B cell (primary cell): ENCODE data around the gene CERK.

Source experiments
- EZH2 ChIP-seq: IDR thresholded peaks from 2 replicates; pipeline ENCODE4 v1.6.1; 2012; ENCODE audit warnings: borderline replicate concordance, low read depth, mild to moderate bottlenecking, moderate library complexity, low read length; ENCODE audit not compliant: insufficient read depth, poor library complexity, severe bottlenecking
- TF ChIP-seq, protein P1 (sequence below): fragments of 200-600 bp; IDR thresholded peaks from one replicate; pipeline ENCODE4 v1.8.0; 2022; ENCODE audit warnings: antibody characterized with exemption, mild to moderate bottlenecking

DNA sequence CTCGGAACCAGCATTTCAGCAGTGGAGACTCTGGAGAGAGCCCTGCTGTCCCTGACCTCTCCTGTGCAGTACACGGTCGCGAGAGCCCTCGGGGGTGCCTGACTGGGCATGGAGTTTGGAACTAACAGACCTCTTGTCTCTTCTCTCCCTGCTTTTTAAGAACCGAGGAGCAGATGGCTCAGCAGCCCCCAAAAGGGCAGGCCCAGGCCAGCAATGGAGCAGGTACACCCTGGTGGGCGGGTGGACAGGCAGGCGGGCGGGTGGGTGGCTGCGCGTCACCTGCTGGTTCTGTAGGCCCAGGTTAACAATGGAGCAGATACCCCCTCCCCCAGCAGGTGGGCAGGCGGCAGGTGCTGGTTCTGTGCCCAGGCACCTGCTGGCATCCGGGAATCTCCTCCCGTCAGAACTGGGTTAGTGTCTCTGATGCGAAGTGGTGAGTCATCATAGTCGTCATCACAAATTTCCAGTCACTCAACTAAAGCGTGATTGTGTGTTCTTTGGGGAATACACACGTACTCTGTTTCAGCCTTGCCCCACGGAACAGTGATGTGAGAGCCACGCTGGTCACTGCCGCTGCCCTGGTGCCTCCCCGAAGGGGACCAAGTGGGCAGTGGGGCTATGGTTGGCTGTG, 76.7 kb downstream of the CERK start:
- TF ChIP-seq, protein P1, sequence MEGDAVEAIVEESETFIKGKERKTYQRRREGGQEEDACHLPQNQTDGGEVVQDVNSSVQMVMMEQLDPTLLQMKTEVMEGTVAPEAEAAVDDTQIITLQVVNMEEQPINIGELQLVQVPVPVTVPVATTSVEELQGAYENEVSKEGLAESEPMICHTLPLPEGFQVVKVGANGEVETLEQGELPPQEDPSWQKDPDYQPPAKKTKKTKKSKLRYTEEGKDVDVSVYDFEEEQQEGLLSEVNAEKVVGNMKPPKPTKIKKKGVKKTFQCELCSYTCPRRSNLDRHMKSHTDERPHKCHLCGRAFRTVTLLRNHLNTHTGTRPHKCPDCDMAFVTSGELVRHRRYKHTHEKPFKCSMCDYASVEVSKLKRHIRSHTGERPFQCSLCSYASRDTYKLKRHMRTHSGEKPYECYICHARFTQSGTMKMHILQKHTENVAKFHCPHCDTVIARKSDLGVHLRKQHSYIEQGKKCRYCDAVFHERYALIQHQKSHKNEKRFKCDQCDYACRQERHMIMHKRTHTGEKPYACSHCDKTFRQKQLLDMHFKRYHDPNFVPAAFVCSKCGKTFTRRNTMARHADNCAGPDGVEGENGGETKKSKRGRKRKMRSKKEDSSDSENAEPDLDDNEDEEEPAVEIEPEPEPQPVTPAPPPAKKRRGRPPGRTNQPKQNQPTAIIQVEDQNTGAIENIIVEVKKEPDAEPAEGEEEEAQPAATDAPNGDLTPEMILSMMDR, result no peak
- TF ChIP-seq EZH2, result no peak
